Measurements from ENCODE around the gene KRT85. TPM values are rescaled to one million over a fixed set of nuclear protein-coding genes. Genes with fewer than 3 reads are reported as not detected.

The KRT85 gene
- total and polyA plus RNA-seq, 10 of the 15 experiments (the other 5 are each of a cell fraction or from before 2014, with no cell fraction given): 0.05 to 0.18 (median 0.11) TPM; not detected in 6

DNA sequence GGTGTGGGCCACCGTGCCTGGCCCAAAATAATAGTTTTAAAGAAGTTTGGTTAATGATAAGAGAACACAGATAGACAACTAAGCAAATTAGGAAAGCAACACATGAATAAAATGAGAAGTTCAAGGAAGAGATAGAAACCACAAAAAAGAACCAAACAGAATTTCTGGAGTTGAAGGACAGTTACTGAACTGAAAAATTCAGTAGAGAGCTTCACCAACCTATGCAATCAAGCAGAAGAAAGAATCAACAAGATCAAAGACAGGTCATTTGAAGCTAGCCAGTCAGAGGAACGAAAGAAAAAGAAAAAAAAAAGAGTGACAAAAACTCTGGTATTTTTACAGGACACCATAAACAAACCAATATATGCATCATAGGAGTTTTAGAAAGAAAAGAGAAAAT is 30.6 kb downstream of the KRT85 start (continued):
- TF ChIP-seq, protein P1, sequence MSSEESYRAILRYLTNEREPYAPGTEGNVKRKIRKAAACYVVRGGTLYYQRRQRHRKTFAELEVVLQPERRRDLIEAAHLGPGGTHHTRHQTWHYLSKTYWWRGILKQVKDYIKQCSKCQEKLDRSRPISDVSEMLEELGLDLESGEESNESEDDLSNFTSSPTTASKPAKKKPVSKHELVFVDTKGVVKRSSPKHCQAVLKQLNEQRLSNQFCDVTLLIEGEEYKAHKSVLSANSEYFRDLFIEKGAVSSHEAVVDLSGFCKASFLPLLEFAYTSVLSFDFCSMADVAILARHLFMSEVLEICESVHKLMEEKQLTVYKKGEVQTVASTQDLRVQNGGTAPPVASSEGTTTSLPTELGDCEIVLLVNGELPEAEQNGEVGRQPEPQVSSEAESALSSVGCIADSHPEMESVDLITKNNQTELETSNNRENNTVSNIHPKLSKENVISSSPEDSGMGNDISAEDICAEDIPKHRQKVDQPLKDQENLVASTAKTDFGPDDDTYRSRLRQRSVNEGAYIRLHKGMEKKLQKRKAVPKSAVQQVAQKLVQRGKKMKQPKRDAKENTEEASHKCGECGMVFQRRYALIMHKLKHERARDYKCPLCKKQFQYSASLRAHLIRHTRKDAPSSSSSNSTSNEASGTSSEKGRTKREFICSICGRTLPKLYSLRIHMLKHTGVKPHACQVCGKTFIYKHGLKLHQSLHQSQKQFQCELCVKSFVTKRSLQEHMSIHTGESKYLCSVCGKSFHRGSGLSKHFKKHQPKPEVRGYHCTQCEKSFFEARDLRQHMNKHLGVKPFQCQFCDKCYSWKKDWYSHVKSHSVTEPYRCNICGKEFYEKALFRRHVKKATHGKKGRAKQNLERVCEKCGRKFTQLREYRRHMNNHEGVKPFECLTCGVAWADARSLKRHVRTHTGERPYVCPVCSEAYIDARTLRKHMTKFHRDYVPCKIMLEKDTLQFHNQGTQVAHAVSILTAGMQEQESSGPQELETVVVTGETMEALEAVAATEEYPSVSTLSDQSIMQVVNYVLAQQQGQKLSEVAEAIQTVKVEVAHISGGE (CRISPR knock-in tag; IDR thresholded peaks at IDR 0.05): no peak

DNA sequence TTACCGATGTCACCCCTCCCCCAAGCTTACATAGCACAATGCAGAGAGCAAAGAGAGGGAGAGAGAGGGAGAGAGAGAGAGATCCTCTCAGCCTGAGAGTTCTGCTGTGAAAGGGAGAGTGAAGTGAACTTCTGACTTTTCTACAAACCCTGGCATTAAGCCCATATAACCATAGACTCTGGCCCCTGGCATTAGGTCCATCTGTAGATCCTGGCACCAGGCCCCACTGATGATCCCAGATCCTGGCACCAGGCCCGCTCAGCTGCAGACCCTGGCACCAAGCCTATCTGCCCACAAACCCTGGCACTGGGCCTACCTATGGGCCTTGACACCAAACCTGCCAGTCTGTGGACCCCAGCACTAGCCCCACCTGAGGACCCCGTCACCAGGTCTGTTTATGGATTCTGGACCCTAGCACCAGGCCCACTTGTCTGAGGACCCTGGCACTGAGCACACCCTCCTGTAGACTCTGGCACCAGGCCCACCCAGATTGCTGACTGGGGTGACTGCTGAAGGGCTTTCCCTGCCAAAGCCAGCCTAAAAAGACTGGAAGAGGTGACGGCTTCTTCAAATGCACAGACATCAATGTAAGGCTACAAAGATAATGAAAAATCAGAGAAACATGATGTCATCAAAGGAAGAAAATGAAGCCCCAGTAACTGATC is 31.6 kb downstream of the KRT85 start:
- ChIA-PET SMC1A (ENCODE audit: uncharacterized antibody, unreplicated experiment) (no interaction called here), RAD21 (ENCODE audit: unreplicated experiment) (no interaction called here), POLR2A (no interaction called here), CTCF (interaction anchor here (0.8 to 0.9 kb wide), 2 partner anchors 50 to 57 kb away, joined by 3 read pairs; no protein-coding TSS in a partner anchor)
- Histone ChIP-seq H3K27me3 (replicated peaks in 1 of 2; ENCODE audit: control insufficient read depth in 2 of 2, insufficient read depth in 2 of 2, low read length in 1 of 2) (peaks cover 0 to 2% of the 10 kb centered on the region in 2 experiments; a peak in 2 of 4 replicates), H3K4me1 (ENCODE audit: control insufficient read depth, insufficient read depth, low read length) (no peaks in the 10 kb centered on the region), H2AFZ (ENCODE audit: control insufficient read depth, low read depth, low read length) (no peak overlapping the region), H3K4me3 (no peak overlapping the region), H3K9ac (ENCODE audit: control insufficient read depth, insufficient read depth, low read length) (no peak overlapping the region), H3K9me3 (replicated peaks; ENCODE audit: control insufficient read depth, insufficient read depth, low read length) (no peaks in the 10 kb centered on the region; the same call in 2 of the 3 replicates), H3K79me2 (ENCODE audit: control insufficient read depth, insufficient read depth, low read length) (no peaks in the 10 kb centered on the region), H4K20me1 (ENCODE audit: control insufficient read depth, insufficient read depth) (no peaks in the 10 kb centered on the region), H3K4me2 (ENCODE audit: control insufficient read depth, insufficient read depth) (no peak overlapping the region), H3K36me3 (ENCODE audit: control insufficient read depth in 2 of 2, insufficient read depth in 2 of 2, low read length in 1 of 2) (no peaks in the 10 kb centered on the region), H3K27ac (ENCODE audit: control insufficient read depth, insufficient read depth) (no peak overlapping the region)
- FAIRE-seq (no peak), DNase-seq (ENCODE audit: low read depth, low spot score) (no peak), ATAC-seq (no peak)
- no peak for TF ChIP-seq NFYA (IDR thresholded peaks at IDR 0.05; ENCODE audit: borderline replicate concordance, low read depth, low read length)
- no peak for TF ChIP-seq NBN (IDR thresholded peaks at IDR 0.05)
- no peak for TF ChIP-seq SREBF1 (IDR thresholded peaks at IDR 0.05; ENCODE audit: low read length)
- no peak for TF ChIP-seq ATF7 (IDR thresholded peaks at IDR 0.05; ENCODE audit: low read depth)
- no peak for TF ChIP-seq POLR2A (IDR thresholded peaks at IDR 0.05; ENCODE audit: low read depth, low read length)
- no peak for TF ChIP-seq NFYB (IDR thresholded peaks at IDR 0.05; ENCODE audit: insufficient read depth, low read depth, low read length)
- no peak for TF ChIP-seq MXI1 (IDR thresholded peaks at IDR 0.05; ENCODE audit: low read depth, low read length)
- no peak for TF ChIP-seq IKZF1 (conservative IDR thresholded peaks at IDR 0.05)
- intact Hi-C loops (cut with micrococcal nuclease; ENCODE audit: unreplicated experiment): no loop called here
- 53% methylated on average over 4 of the region's 4 CpGs for WGBS (ENCODE audit: insufficient coverage, insufficient replicate concordance, low lambda C conversion rate, missing lambda C conversion rate)
- BruUV-seq (replicated peaks): no TSS peak
- in situ Hi-C loops (cut with MboI): no loop called here
